HUDEP-2 (cell line): ENCODE measurements around the gene PEPD.
A peak's percentile ranks its signal among the peaks of the same experiment; 100 is the strongest.

Experiments used
- DNase-seq, 76 experiments: peaks; one replicate each; lab custom pipeline; 2025; ENCODE audit not compliant: unreplicated experiment in 76 of 76; lab: John Stamatoyannopoulos, UW

Gene PEPD

GRCh38 chr19:33428627-33429125 lies 92.9 kb downstream of the PEPD start:
- no peak for DNase-seq

DNA sequence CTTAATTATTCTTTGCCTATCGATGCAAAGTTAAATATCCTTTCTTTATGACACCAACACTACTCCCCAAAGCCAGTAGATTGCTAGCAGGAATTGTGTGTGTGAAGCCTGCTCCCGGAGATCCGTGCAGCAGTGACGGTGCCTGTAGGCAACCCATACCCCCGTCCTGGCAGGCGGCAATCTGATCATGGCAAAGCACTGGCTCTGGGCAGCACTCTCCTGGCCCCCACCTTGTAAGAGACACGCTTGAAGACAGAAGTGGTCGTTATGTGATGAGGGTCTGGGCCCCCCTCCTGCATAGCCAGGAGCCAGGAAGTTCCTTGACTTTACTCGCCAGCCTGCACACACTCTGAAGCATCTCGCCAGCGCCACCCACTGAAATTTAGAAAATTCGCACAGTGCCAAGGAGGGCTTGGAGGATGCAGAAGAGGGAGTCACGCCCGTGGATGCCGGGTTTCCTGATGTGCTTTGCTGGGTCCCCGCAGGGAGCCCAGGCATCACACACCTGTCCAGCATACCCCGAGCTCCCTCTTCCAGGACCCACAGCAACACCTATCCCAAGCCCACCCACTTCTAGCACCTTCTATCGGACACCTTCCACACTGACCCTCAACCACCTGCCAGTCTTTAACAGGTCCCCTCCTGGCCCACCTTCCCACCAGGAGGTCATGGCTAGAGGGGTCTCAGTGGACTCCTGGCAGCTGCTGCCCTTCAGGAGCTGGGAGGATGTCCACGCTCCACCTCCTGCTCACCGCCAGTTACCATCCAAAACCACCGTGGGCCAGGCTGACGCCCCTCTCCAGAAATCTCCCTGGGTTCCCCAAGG lies 93.6 kb downstream of the PEPD start:
- DNase-seq, result no peak

GRCh38 chr19:33426621-33427361 lies 94.8 kb downstream of the PEPD start:
- no peak for DNase-seq

GRCh38 chr19:33424181-33424580 lies 97.4 kb downstream of the PEPD start:
- no peak for DNase-seq

DNA sequence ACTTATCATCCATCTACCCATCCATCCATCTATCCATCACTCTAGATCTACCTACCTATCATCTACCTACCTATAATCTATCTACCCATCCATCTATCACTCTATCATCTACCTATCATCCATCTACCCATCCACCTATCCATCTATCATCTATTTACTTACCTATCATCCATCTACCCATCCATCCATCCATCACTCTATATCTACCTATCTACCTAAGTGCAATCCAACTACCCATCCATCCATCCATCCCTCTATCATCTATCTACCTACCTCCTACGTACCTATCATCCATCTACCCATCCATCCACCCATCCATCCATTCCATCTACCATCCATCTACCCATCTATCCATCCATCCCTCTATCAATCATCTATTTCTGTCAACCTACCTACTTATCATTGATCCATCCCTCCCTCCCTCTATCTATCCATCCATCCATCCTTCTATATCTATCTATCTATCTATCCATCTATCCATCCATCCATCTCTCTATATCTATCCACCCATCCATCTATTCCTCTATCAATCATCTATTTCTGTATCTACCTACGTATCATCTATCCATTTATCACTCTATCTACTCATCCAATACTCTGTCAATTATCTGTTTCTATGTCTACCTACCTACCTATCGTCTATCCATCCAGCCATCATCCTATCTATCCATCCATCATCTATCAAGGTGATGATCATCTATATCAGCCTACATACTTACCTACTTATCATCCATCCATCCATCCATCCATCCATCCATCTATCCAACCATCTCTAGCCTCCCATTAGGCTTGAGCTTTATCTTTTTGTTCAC lies 99.0 kb downstream of the PEPD start:
- DNase-seq, result no peak

DNA sequence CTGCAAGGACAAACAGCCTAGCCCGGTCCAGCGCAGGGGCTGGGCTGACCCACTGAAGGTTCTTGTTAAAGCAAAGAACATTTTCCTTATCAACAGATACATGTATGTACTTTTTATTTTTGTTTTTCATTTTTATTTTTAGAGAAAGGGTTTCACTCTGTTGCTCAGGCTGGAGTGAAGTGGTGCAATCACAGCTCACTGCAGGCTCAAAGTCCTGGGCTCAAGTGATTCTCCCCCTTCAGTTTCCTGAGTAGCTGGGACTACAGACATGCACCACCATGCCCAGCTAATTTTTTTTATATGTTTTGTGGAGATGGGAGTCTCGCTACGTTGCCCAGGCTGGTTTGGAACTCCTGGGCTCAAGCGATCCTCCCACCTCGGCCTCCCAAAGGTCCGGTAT lies 100.2 kb downstream of the PEPD start:
- no peak for DNase-seq

- no peak for DNase-seq
Observed at GRCh38 chr19:33420821-33421220, 100.8 kb downstream of the PEPD start.

GRCh38 chr19:33419788-33420130 lies 101.8 kb downstream of the PEPD start:
- DNase-seq, result no peak

- DNase-seq, result no peak
Observed at GRCh38 chr19:33418871-33419787, 102.5 kb downstream of the PEPD start.

DNA sequence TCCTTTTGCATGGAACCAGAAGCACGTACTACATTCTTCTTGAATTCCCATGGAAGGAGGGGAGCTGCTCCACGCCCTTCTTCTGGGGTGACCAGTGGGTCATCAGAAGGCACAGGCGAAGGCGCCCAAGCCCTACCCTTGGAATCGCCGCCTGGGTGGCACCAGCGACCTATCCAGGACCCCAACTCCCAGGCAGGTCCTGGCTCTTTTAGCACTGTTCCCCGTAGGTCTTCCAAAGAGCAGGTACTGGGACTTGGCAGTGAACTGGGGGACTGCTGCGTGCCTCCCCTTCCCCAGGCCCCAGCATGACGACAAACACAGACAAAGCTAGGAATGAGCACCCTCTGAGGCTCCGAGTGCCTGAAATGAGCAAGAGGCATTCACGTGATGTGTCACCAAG lies 103.1 kb downstream of the PEPD start:
- no peak for DNase-seq

GRCh38 chr19:33417751-33418150 lies 103.8 kb downstream of the PEPD start:
- no peak for DNase-seq

- DNase-seq, result peak in 67 of 76 experiments; percentile 12 to 79 (median 56)
Observed at GRCh38 chr19:33416307-33417215, 105.0 kb downstream of the PEPD start.

DNA sequence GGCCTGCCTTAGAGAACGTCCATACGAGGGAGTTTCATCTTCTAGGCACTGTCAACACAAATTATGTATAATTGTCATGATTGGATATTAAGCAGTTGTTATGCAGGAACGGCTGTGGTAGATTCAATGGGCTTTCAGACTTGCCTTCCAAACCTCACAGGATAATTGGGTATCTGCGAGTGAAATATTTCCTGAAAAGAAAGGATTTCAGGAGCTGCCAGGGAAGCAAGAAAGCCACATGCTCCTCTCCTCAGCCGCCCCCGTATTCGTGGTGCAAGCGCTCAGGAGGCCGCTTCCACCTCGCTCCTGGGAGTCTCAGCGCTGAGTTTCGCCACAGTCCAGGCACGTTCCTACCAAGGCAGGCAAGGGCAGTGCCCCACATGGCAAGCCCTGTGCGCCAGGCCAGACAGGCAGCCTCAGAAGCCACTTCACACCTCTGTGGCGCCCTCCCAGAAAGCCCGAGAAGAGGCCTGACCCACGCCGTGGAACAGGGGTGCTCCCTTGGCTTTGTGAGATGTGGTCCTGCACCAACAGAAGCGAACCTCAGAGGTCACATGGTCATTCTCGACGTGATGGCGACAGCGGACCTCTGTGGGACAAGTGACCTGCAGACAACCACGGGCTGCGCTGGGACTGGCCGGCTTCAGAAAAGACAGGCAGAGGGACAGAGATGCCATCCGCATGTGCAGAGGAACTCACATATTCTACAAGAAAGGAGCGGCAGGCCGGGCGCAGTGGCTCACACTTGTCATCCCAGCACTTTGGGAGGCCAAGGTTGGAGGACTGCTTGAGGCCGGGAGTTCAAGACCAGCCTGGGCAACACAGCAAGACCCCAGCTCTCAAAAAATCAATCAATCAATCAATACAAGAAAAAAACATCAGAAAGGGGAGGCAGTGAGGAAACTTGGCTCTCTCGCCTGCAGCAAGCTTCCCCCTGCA lies 106.7 kb downstream of the PEPD start:
- no peak for DNase-seq

DNA sequence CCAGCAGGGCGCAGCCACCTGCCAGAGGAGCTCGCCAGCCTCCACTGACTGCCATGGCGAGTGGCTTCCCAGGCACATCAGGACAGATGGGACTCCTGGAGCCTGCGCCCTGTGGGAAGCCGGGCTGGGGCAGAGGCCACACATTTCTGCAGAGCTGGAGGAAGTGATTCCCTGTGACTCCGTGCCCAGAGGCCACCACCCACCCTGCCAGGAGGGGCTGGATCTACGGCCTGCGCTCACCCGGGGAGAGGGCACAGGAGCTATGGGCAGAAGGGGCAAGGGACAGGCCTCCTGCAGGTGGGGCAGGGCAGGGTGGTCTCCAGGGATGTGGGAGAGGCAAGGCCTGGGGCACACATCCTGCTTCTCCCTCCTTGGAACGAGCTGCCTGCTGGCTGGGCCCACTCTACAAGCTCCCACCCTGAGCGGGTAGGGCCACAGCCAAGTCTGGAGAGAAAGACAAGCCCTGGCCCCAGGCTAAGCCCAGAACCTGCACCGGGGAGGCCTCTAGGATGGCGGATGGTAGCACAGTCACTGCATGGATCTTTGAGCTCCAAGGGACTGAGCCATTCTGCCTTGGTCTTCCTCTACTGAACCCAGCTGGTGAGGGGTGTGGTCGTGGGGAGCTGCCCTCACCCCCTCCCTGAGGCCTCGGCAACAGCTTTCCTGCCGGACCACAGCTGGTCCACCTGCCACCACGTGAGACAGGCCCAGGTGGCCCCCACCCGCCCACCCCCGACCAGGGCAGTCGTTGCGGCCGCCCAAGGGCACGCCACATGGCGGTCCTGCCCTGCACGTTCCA lies 107.5 kb downstream of the PEPD start:
- no peak for DNase-seq

DNA sequence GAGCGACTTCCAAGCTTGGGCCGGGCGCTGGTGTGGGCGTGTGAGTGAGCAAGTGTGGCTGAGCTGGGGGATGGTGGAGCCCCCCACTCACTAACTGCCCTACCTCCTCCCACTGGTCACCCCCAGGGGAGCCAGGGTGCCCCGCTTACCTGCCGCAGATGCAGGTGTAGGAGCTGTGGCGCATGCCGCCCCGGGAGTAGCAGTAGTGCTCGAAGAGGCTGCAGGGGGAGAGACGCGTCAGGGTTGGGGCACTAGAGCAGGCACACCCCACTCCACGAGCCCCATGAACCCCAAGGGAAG lies 108.2 kb downstream of the PEPD start:
- no peak for DNase-seq

DNA sequence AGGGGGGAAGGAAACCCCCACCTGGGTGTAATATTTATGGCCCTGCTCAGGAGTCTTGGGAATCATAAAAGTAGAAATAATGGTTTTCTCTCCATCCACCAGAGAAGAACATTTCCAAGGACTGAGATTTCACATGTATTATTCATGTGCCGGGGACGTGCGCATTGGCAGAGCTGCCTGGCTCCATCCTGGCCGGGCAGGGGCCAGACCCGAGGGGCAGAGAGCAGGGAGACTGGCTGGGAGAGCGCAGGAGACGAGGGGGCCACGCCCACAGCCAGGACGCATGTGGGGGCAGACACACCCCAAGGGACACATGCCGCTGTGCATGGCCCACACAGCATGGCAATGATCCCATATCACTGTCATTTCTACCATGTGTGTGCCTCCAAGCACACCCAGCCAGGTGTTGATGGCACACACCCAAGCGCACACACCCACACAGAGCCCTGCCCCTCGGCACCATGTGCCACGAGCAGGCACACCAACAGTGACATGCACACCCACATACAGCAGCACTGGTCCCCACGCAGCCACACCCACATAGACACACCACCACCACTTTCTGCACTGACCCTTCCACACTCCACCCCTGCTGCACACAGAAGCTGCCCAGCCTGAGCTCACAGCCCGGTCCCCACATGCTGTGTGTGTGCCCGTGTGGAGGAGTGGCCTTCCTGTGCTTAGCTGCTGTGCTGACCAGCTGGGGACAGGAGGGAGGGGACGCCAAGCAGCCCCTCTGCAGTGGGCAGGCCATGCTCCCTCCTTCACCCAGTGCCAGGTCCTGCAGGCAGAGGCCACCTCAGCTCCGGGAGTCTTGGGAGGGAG lies 108.8 kb downstream of the PEPD start:
- peak in 1 of 76 experiments; percentile 27 for DNase-seq
